DMS153 treated with DMSO at 0.1 percent for 48 hours (cell line): ENCODE measurements around the gene NOTUM.
"Not testable (repeated sequence)": the region's sequence is repeated elsewhere in the genome, so short reads cannot be mapped to it uniquely, and the experiment has no call there.

ENCODE experiments used
- DNase-seq: peaks from one replicate; lab custom pipeline; 2025; ENCODE audit not compliant: unreplicated experiment; lab: John Stamatoyannopoulos, UW

NOTUM gene

DNA sequence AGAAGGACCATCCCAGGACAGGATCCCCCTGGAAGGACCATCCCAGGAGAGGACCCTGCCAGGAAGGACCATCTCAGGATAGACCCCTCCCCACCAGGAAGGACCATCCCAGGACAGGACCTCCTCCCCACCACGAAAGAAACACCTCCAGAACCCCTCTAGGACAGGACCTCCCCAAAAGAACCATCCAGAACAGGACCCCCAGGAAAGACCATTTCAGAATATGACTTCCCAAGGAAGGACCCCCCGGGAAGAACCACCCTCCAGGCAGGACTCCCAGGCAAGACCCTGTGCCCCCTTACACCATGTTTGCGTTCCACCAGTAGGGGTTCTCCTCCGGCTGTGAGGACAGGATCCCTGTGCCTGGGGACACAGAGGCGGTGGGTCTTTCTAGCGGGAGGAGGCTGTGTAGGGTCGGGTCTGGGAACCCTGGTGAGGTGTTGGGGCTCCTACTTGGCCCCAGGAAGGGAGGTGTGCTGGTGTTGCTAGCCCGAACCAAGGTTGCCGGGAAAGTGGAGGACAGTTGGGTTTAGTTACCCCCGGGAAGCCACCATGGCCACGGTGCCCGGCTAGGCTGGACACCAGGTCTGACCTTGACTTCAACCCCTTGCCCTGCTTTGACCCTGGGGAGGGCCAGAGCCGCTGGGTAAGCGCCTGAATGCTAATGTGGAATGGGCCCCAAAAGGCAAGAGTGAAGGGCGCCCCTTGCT is 2.2 kb downstream of the NOTUM start:
- DNase-seq: no peak

DNA sequence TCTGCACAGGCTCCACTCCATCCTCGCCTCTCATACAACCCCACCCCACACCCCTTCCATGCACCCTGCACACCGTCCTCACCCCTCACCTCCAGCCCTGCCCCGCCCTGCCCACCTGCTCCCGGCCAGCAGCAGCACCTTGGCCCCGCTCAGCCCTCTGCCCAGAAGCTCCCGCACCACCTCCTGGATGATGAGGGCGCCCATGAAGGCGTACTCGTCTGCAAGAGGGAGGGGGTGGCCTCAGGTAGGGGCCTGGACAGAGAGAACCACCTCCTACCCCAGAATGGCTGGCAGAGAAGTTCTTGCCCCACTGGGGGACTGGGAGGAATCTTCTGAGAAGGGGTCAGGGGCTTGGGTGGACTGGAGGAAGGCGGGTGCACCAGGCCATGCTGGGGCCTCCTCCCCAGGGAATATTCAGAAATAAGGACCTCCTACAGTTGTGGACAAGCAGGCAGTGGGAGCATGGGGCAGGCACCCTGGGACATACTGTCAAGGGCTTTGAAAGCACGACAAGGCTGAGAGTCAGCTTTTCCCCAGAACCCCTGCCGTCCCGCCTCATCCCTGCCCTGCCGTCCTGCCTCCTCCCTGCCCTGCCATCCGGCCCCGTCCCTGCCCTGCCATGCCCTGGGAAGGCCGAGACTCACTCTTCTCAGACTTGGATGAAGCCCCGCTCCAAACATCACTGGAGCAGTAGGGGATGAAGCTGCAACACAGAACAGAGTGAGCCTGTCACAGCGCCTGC is 3.1 kb downstream of the NOTUM start:
- DNase-seq: no peak

DNA sequence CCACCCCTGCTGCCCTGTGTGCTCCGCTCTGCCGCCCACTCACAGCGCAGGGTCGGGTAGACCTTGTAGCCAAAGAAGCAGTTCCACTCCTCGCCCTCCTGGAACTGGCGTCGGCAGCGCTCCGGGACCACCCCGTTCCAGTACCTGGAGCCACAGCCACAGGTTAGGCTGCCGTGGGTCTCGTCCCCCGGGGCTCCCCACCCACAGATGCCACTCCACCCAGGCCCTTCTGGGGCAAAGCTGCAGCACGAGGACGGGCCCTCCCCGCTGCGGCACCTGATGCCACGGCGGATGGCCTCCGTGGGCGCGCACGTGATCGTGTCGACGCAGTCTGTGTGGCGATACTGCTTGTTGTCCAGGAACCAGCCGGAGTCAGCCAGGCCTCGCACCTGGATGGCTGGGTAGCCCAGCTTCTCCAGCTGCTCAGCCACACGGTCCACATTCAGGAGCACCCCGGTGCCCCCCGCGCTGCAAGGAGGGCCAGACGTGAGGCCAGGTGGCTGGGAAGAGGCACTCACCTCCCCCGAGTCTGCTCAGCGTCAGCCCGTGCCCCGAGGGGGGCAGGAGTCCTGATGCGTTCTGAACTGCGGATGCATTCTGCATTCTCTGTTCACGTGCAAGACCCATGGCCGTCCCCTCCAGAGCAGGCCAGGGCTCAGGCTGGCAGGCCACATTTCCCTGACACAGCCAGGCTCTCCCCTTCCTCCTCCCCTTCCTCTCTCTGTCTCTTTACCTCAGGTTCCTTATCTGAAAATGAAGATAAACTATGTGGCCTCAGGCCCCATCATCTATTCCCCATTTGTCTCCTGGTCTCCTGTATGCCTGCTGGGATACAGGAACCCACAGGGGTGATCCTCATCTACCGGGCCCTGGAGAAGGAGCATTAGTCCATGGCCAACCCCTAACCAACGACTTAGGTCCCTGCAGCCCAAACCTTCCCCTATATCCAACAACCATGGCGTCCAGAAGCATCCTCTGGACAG is 4.1 kb downstream of the NOTUM start:
- DNase-seq: no peak

DNA sequence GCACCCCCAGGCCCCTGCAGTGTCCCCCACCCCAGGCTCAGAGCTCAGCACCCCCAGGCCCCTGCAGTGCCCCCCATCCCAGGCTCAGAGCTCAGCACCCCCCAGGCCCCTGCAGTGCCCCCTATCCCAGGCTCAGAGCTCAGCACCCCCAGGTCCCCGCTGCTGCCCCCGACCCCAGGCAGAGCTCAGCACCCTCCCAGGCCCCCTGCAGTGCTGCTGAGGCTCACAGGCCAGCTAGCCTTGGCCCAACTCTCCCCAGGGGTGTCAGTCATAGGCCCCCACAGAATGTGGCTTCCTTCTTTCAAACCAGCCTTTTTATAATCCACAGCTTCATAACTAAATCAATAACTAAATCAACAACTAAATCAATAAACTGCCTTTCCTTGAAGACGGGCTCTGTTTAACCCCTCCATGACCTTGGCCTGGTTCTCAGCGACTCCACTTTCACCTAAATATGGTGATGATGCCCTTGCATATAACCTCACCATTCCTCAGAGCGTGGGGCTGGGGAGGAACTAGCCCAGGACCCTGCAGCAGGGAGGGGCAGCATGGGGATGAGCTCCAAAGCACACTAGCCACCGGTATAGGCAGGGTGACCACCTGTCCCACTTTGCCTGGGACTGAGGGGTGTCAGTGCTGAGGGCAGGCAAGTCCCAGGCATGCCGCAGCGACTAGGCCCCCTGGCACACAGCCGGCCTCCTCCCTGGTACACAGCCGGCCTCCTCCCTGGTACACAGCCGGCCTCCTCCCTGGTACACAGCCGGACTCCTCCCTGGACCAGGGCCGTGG is 5.0 kb downstream of the NOTUM start:
- DNase-seq: no peak

DNA sequence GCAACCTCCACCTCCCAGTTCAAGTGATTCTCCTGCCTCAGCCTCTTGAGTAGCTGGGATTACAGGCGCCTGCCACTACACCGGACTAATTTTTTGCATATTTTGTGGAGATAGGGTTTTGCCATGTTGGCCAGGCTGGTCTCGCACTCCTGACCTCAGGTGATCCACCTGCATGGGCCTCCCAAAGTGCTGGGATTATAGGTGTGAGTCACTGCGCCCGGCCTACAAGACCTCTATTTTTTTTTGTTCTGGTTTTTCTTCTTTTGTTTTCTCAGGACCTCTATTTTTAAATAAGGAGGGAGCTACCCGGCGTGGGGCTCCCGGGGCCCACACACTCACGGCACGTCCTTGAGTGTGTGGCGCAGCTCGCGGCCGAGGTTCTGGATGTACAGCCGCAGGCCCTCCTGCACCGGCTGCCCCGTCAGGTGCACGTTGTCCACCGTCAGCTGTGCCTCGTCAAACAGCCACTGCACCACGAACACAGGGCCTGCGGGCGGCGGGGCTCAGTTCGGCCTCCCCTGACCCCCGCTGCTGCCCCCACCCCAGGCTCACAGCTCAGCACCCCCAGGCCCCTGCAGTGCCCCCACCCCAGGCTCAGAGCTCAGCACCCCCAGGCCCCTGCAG is 5.8 kb downstream of the NOTUM start:
- no peak for DNase-seq

DNA sequence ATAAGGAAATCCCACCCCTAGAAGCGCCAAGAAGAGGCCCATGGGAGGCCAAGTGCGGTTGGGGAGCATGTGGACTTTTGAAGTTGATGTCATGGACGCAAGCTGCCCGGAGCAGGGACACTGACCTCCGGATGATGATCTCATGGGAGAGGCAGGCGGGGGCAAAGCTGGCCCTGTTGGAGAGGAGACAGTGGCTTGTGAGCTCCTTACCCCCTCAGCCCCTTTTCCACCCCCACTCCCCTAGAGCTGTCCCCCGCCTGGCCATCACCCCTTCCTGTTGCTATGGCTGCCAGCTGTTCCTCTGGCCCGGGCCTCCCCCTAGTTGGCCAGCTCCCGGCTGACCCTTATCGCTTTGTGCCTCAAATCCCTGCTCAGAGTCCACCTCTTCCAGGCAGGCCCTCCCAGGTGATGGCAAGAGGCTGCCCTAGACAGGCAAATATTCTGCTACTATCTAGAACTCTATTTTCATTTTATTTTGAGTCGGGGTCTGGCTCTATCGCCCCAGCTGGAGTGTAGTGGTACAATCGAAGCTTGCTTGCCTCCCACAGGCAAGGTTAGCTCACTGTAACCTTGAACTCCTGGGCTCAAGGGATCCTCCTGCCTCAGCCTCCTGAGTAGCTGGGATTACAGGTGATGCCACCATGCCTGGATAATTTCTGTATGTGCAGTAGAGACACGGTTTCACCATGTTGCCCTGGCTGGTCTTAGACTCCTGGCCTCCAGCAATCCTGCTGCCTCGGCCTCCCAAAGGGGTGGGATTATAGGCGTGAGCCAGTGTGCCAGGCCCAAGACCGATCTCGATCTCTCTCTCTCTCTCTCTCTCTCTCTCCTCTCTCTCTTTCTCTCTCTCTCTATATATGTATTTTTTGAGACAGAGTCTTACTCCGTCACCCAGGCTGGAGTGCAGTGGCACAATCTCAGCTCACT is 6.6 kb downstream of the NOTUM start:
- no peak for DNase-seq

DNA sequence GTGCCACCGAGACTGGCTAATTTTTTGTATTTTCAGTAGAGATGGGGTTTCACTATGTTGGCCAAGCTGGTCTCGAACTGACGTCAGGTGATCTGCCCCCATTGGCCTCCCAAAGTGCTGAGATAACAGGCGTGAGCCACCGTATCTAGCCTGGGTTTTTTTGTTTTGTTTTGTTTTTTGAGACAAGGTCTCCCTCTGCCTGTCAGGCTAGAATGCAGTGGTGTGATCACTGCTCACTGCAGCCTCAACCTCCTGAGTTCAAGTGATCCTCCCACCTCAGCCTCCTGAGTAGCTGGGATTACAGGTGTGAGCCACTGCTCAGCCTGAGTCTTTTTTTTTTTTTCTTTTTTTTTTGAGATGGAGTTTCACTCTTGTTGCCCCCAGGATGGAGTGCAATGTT is 7.5 kb downstream of the NOTUM start:
- DNase-seq: not testable (repeated sequence)

DNA sequence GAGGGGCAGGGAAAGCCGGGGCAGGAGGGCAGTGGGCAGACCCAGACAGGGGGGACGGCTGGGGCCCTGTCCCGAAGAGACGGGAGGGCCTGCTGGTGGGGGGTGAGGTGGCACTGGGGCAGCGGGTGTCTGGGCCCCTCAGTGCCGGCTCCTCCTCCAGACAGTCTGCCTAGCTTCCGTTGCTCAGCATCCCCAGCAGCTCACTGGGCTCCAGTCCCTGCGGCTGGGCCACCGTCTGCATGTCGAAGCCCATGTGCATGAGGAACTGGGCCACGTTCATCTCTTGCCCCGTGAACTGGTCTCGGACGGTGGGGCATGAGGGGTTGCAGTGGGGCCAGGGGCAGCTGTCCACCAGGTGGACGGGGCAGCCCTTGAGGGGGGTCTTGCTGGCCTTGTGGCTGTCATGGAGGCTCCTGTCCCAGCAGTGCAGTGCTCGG is 8.2 kb downstream of the NOTUM start:
- no peak for DNase-seq

DNA sequence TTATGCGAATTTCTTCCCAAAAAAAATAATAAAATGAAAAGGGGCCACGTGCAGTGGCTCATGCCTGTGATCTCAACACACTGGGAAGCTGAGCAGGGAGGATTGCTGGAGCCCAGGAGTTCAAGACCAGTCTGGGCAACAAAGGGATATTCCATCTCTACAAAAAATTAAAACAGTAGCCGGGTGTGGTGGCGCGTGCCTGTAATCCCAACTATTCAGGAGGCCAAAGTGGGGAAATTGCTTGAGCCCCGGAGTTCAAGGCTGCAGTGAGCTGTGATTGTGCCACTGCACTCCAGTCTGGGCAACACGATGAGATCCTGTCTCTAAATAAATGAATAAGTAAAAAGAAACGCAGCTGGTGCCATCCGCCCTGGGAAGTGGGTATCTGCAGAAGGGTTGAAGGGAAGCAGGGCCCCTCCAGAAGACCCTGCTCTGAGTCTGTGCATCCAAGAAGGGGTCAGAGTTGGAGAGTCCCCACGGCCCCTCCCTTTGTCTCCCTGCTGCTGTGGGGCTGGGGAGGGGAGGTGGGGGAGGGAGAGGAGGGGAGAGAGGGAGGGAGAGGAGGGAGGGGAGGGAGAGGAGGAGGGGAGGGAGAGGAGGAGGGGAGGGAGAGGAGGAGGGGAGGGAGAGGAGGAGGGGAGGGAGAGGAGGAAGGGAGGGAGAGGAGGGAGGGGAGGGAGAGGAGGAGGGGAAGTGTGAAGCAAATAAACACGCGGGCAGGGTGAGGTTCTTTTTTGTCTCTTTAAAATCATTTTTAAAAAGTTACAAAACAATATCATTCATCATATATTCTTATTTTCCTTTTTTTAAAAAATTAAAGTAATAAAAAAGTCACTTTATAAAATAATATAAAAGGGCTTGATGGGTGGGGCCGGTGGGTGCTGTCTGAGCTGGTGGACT is 9.0 kb downstream of the NOTUM start:
- DNase-seq: no peak

DNA sequence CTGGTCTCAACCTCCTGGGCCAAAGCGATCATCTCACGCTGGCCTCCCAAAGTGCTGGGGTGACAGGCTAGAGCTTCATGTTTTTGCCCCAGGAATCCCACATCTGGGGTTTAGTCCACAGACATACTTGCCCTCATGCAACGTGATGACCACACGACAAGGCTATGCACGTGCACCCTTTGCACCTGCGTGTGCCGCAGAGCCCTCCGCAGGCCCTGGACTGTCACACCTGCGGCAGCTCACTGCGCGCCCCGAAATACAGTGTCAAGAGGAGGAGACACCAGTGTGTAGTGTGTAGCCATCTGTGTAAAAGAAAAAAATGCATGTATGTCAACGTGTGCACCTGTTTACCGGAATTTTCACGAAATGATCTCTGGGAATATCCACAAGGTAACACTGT is 10.5 kb downstream of the NOTUM start:
- no peak for DNase-seq

DNA sequence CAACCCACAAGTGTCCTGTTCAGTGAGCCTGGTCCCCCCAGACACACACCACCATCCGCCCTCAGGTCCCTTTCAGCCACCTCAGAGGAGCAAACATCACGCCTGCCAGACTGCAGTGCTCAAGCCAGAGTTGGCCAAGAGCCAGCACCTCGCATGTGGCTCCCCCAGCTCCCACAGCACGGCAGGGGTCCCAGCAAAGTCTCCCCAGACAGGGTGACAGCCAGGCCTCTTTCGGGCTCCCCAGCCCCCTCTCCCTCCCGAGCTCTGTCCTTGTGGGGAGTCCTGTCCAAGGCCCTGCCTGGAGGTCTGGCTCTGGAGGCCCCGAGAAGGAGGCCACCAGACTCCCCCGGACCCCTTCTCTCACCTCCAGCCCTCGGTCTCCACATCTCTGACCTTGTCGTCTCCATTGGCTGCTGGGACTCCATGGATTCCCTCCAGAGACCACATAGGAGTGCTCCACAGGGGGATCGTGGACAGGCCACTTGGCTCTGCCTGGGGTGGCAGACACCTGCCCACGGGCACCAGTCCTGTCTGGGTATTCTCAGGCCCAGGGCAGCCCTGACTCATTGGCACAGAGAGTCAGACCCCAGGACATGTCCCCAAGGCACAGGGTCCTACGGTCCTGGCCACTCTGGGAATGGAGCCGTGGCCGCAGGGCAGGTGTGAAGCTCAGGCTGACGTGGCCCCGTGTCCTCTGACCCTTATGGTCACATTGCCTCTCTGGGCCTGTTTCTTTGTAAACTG is 12.2 kb downstream of the NOTUM start:
- DNase-seq: no peak

DNA sequence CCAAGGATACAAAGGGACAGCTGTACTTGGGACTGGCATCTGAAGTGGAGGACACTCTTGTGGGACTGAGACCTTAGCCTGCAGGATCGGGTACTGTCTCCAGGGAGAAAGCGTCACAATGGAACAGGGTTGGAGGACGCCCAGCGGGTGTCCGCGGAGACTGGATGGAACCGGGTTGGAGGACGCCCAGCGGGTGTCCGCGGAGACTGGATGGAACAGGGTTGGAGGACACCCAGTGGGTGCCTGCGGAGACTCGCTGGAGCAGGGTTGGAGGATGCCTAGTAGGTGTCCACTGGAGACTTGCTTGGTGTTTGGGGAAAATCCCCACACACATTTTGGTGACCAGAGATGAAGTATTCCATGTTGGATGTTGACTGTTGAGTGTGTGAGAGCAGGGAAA is 13.8 kb downstream of the NOTUM start, which contains the start of gene MYADML2:
TSS of gene MYADML2 (minus strand) at position 45 of the 400 bp plus-strand sequence. CDS start 5,492 bp downstream, outside the sequence.
- DNase-seq: no peak

DNA sequence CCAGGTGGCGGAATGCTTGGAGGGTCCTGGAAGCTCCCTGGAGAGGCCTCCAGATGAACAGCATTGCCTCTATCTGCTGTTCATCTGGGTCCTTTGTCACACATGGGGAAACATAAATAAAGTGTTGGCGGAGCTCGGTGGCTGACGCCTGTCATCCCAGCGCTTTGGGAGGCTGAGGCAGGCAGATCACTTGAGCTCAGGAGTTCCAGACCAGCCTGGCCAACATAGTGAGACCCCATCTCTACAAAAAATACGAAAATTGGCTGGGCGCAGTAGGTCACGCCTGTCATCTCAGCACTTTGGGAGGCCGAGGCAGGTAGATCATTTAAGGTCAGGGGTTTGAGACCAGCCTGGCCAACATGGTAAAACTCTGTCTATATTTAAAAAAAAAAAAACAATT is 16.1 kb downstream of the NOTUM start:
- no peak for DNase-seq

DNA sequence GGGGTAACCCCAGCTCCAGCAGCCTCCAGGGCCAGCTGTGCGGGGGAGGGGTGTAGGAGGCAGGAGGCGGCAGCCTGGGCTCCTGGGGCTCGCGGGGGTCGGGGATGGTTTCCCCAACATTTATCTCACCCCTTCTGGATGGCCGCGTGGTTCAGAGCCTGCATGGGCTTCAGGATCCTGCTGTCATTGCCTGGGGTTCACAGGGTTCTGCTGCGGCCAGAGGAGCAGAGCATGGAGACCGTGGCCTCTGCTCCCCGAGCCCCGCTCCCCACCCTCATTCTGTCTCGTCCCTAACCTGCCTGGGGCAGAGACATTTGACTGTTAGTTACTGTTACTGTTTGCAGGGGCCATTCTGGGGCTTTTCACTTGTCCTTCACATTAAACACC is 18.8 kb downstream of the NOTUM start:
- DNase-seq: no peak

DNA sequence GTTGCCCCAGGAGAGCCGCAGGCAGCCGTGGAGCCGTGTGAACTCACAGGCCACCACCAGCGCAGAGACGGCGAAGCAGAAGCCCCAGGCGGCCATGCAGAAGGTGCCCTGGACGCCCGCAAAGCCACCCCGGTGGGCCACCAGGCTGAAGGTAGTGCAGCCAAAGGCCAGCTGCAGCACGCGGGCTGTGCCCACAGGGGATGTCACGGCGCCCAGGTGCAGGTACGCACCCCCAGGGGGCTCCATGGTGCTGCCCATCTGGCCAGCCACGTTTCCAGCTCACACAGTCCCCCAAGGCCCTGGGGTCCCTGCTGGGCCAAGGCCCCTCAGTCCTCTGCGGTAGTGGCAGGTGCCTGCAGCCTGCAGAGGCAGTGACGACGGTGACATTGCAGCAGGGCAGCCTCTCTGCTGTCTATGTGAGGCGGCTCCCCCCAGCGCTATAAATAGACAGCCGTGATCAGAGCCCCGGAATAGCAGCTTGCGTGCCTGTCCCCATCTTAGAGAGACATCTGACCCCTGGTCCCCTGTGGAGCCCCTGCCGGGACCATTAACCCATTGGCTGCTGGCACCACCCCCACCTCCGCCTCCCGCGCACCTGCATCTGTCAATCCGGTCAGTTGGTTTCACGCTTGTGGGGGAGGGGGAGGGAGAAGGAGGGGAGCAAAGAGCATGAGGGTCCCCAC is 19.4 kb downstream of the NOTUM start:
- no peak for DNase-seq

DNA sequence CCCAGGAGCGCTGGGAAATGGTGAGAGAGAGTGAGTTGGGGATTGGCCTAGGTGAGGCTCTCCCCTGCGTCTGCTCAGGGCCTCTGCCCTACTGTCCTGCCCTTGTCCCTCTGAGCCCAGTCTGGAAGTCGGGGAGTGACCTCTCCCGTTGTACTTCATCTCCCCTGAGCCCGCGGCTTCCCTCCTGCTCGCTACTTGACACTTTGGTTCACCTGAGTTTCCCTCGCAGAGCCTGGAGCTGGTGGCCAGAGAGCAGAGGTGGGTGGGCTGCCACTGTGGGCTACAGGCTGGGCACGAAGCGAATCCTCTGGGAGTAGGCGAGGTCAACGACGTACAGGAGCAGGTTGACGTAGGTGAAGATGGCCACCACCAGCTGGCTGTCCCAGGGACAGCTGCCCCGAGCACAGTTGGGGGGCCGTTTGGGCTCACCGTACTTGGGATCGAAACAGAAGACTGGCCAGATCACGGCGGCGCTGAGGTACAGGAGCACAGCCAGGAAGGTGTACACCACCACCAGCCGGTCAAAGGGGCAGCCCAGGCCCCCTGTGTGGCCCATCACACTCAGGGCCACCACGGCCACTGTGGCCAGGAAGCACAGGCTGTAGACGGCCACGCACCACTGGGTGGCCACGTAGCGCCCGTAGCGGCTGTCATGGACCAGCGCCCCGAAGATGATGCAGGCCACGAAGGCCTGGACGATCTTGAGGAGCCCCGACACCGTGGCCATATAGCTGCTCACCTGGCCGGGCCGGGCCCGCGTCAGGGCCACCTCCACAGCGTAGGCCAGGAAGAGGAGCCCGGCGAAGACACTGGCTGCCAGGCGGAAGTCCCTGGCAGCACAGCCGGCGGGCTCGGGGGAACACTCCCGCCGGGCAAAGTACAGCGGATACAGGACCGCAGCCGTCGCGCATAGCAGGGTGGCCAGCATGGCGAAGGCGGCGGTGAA is 20.2 kb downstream of the NOTUM start:
- DNase-seq: no peak
